ENCODE data around the gene RAB11FIP3.

GRCh38 chr16:515939-516226, 90.4 kb downstream of the RAB11FIP3 start:
- no peak for TF ChIP-seq GATA3 (IDR thresholded peaks at IDR 0.05; ENCODE audit: low read depth, low read length)
- no peak for TF ChIP-seq GATA2 (IDR thresholded peaks at IDR 0.05; ENCODE audit: low read depth, low read length)
